ENCODE measurements around the gene UBE2G1.

The UBE2G1 gene

GRCh38 chr17:4344926-4345325 lies 21.5 kb downstream of the UBE2G1 start:
- TF ChIP-seq CTCF (IDR thresholded peaks at IDR 0.05; ENCODE audit: borderline replicate concordance, extremely low read depth, low read length, poor library complexity, severe bottlenecking) (no peak), EZH2 (IDR thresholded peaks at IDR 0.05; ENCODE audit: borderline replicate concordance, low read depth, low read length, severe bottlenecking) (no peak)
- no peaks in the 10 kb centered on the region for H3K9me3 ChIP-seq (ENCODE audit: insufficient read depth, low read length, severe bottlenecking)
- no peak overlapping the region for H3K27ac ChIP-seq (ENCODE audit: low read length)
- DNase-seq, result no peak
- no peaks in the 10 kb centered on the region for H3K4me1 ChIP-seq (ENCODE audit: insufficient read depth, low read length)
- H3K79me2 ChIP-seq (ENCODE audit: insufficient read depth, low read length), result peaks cover 97% of the 10 kb centered on the region
- H3K9ac ChIP-seq (ENCODE audit: low read depth, low read length), result no peak overlapping the region
- H2AFZ ChIP-seq (ENCODE audit: low read depth, low read length), result no peak overlapping the region
- H3K4me3 ChIP-seq (ENCODE audit: low read depth in 1 of 2, low read length in 2 of 2), result no peak overlapping the region
- no peaks in the 10 kb centered on the region for H3K36me3 ChIP-seq (ENCODE audit: insufficient read depth, low read length)
- H4K20me1 ChIP-seq (ENCODE audit: insufficient read depth, low read length), result peaks cover 78% of the 10 kb centered on the region
- no peak for ATAC-seq (ENCODE audit: insufficient read depth, low read depth)
- no peak overlapping the region for H3K4me2 ChIP-seq (ENCODE audit: insufficient read depth, low read length)
- H3K27me3 ChIP-seq (ENCODE audit: insufficient read depth, low read length, poor library complexity), result no peaks in the 10 kb centered on the region

GRCh38 chr17:4342535-4342934 lies 23.9 kb downstream of the UBE2G1 start:
- Histone ChIP-seq H2AFZ (ENCODE audit: low read depth, low read length) (no peak overlapping the region), H3K27me3 (ENCODE audit: insufficient read depth, low read length, poor library complexity) (no peaks in the 10 kb centered on the region), H3K9me3 (ENCODE audit: insufficient read depth, low read length, severe bottlenecking) (no peaks in the 10 kb centered on the region), H3K4me3 (ENCODE audit: low read depth in 1 of 2, low read length in 2 of 2) (no peak overlapping the region), H3K79me2 (ENCODE audit: insufficient read depth, low read length) (peaks cover 100% of the 10 kb centered on the region), H3K27ac (ENCODE audit: low read length) (no peak overlapping the region), H3K4me1 (ENCODE audit: insufficient read depth, low read length) (no peaks in the 10 kb centered on the region), H4K20me1 (ENCODE audit: insufficient read depth, low read length) (peaks cover 79% of the 10 kb centered on the region), H3K36me3 (ENCODE audit: insufficient read depth, low read length) (no peaks in the 10 kb centered on the region), H3K9ac (ENCODE audit: low read depth, low read length) (no peak overlapping the region), H3K4me2 (ENCODE audit: insufficient read depth, low read length) (no peak overlapping the region)
- TF ChIP-seq EZH2 (IDR thresholded peaks at IDR 0.05; ENCODE audit: borderline replicate concordance, low read depth, low read length, severe bottlenecking), result no peak
- TF ChIP-seq CTCF (IDR thresholded peaks at IDR 0.05; ENCODE audit: borderline replicate concordance, extremely low read depth, low read length, poor library complexity, severe bottlenecking), result no peak
- no peak for DNase-seq
- no peak for ATAC-seq (ENCODE audit: insufficient read depth, low read depth)

GRCh38 chr17:4341616-4341977 lies 24.9 kb downstream of the UBE2G1 start:
- H3K27ac ChIP-seq (ENCODE audit: low read length), result no peak overlapping the region
- H3K79me2 ChIP-seq (ENCODE audit: insufficient read depth, low read length), result peaks cover 100% of the 10 kb centered on the region
- no peak overlapping the region for H2AFZ ChIP-seq (ENCODE audit: low read depth, low read length)
- peaks cover 77% of the 10 kb centered on the region for H4K20me1 ChIP-seq (ENCODE audit: insufficient read depth, low read length)
- H3K36me3 ChIP-seq (ENCODE audit: insufficient read depth, low read length), result no peaks in the 10 kb centered on the region
- ATAC-seq (ENCODE audit: insufficient read depth, low read depth) (no peak), DNase-seq (no peak)
- H3K9ac ChIP-seq (ENCODE audit: low read depth, low read length), result no peak overlapping the region
- H3K4me3 ChIP-seq (ENCODE audit: low read depth in 1 of 2, low read length in 2 of 2), result no peak overlapping the region
- TF ChIP-seq CTCF (IDR thresholded peaks at IDR 0.05; ENCODE audit: borderline replicate concordance, extremely low read depth, low read length, poor library complexity, severe bottlenecking) (no peak), EZH2 (IDR thresholded peaks at IDR 0.05; ENCODE audit: borderline replicate concordance, low read depth, low read length, severe bottlenecking) (no peak)
- no peaks in the 10 kb centered on the region for H3K9me3 ChIP-seq (ENCODE audit: insufficient read depth, low read length, severe bottlenecking)
- no peaks in the 10 kb centered on the region for H3K27me3 ChIP-seq (ENCODE audit: insufficient read depth, low read length, poor library complexity)
- no peak overlapping the region for H3K4me2 ChIP-seq (ENCODE audit: insufficient read depth, low read length)
- H3K4me1 ChIP-seq (ENCODE audit: insufficient read depth, low read length), result no peaks in the 10 kb centered on the region

All from DND-41 (cell line).